SU-DHL-6 (cell line): Measurements from ENCODE around the gene ADH1B.
"Not testable (repeated sequence)": the region's sequence is repeated elsewhere in the genome, so short reads cannot be mapped to it uniquely, and the experiment has no call there.

Experiments used
- H2AFZ ChIP-seq: fragments of 200-600 bp; sonication (generic); 2 replicates; pipeline ENCODE4 v1.6.1; 2014; ENCODE audit warnings: low read depth, mild to moderate bottlenecking, moderate library complexity, mixed read lengths, antibody characterized with exemption, low read length; ENCODE audit not compliant: severe bottlenecking
- H3F3A ChIP-seq: fragments of 200-600 bp; shearing (Covaris generic); 2 replicates; pipeline ENCODE4 v1.6.0; 2016; ENCODE audit warnings: antibody characterized with exemption, mild to moderate bottlenecking; ENCODE audit not compliant: insufficient read depth
- H3K27ac ChIP-seq: fragments of 200-600 bp; sonication (generic); 2 replicates; pipeline ENCODE4 v1.5.1; 2016; ENCODE audit warnings: low read depth, mild to moderate bottlenecking, low read length, moderate library complexity, mixed read lengths
- H3K27me3 ChIP-seq: fragments of 200-600 bp; sonication (generic), shearing (Covaris generic); 2 replicates; pipeline ENCODE4 v1.6.0; 2014; ENCODE audit warnings: mild to moderate bottlenecking, low read length
- H3K36me3 ChIP-seq: fragments of 200-600 bp; sonication (generic); 2 replicates; pipeline ENCODE4 v1.6.1; 2014; ENCODE audit warnings: mild to moderate bottlenecking, low read length, mixed read lengths
- H3K4me2 ChIP-seq: fragments of 300-600, 200-600 bp; shearing (Covaris generic), sonication (generic); 2 replicates; pipeline ENCODE4 v1.6.0; 2014; ENCODE audit warnings: low read length, low read depth, mild to moderate bottlenecking; ENCODE audit not compliant: poor library complexity, severe bottlenecking
- H3K4me3 ChIP-seq: fragments of 200-600 bp; sonication (generic); 2 replicates; pipeline ENCODE4 v1.5.1; 2014; ENCODE audit warnings: antibody characterized with exemption, low read length, mild to moderate bottlenecking, mixed read lengths; ENCODE audit not compliant: insufficient read depth, poor library complexity, severe bottlenecking
- H3K79me2 ChIP-seq: fragments of 200-600 bp; sonication (generic); 2 replicates; pipeline ENCODE4 v1.6.1; 2014; ENCODE audit warnings: mild to moderate bottlenecking, low read length, moderate library complexity; ENCODE audit not compliant: insufficient read depth
- H3K9ac ChIP-seq: fragments of 200-600 bp; sonication (generic); 2 replicates; pipeline ENCODE4 v1.7.0; 2014; ENCODE audit warnings: mild to moderate bottlenecking, low read length
- H3K9me2 ChIP-seq: fragments of 200-600 bp; sonication (generic); replicated peaks from 2 replicates; pipeline ENCODE4 v1.6.1; 2014; ENCODE audit warnings: low read length; ENCODE audit not compliant: insufficient read depth
- H3K9me3 ChIP-seq: fragments of 200-600 bp; sonication (generic); 2 replicates; pipeline ENCODE4 v1.6.1; 2014; ENCODE audit warnings: low read length, mixed read lengths; ENCODE audit not compliant: insufficient read depth
- H4K20me1 ChIP-seq: fragments of 200-600 bp; sonication (generic); 2 replicates; pipeline ENCODE4 v1.6.1; 2014; ENCODE audit warnings: low read depth, mild to moderate bottlenecking, antibody characterized with exemption, low read length, moderate library complexity, mixed read lengths
- CTCF ChIP-seq: fragments of 200-600 bp; sonication (generic); IDR thresholded peaks from one replicate; pipeline ENCODE4 v1.5.1; 2017; ENCODE audit warnings: antibody characterized with exemption, mild to moderate bottlenecking, low read length, moderate library complexity; ENCODE audit not compliant: insufficient read depth, poor library complexity, severe bottlenecking
- EZH2phosphoT487 ChIP-seq: fragments of 200-600 bp; sonication (generic), shearing (Covaris generic); conservative IDR thresholded peaks from 2 replicates; pipeline ENCODE4 v1.6.1; 2018; ENCODE audit warnings: mild to moderate bottlenecking, antibody characterized with exemption, low read length, moderate library complexity, mixed read lengths

The ADH1B gene

GRCh38 chr4:99321241-99322191 lies at the start of gene ADH1B:
TSS of gene ADH1B (minus strand) at chr4:99321401. CDS start at chr4:99321331, 70 bp downstream.
- Histone ChIP-seq H4K20me1 (no peaks in the 10 kb centered on the region), H2AFZ (no peak within 1 kb of the TSS), H3K9me2 (no peaks in the 10 kb centered on the region), H3K79me2 (no peaks in the 10 kb centered on the region), H3K9ac (no peak within 1 kb of the TSS), H3K27ac (no peak within 1 kb of the TSS), H3F3A (no peaks in the 10 kb centered on the region), H3K36me3 (no peaks in the 10 kb centered on the region), H3K4me2 (no peak within 1 kb of the TSS), H3K9me3 (no peaks in the 10 kb centered on the region), H3K27me3 (no peaks in the 10 kb centered on the region), H3K4me3 (no peak within 1 kb of the TSS)
- TF ChIP-seq EZH2phosphoT487 (no peak), CTCF (no peak)

GRCh38 chr4:99367817-99368216 lies 46.6 kb upstream of the ADH1B start:
- not testable (repeated sequence) for H3K36me3 ChIP-seq, H3K27me3 ChIP-seq, H3K79me2 ChIP-seq, H3K9me2 ChIP-seq, H2AFZ ChIP-seq, H4K20me1 ChIP-seq, H3K9me3 ChIP-seq, H3F3A ChIP-seq, H3K9ac ChIP-seq, H3K4me2 ChIP-seq, H3K4me3 ChIP-seq, H3K27ac ChIP-seq

GRCh38 chr4:99366491-99366890 lies 45.3 kb upstream of the ADH1B start:
- TF ChIP-seq EZH2phosphoT487: no peak
- TF ChIP-seq CTCF: no peak
- Histone ChIP-seq H3K4me2 (no peak overlapping the region), H3F3A (no peaks in the 10 kb centered on the region), H3K9ac (no peak overlapping the region), H3K36me3 (no peaks in the 10 kb centered on the region), H3K4me3 (no peak overlapping the region), H3K9me3 (no peaks in the 10 kb centered on the region), H2AFZ (no peak overlapping the region), H3K27me3 (no peaks in the 10 kb centered on the region), H3K79me2 (no peaks in the 10 kb centered on the region), H3K9me2 (no peaks in the 10 kb centered on the region), H4K20me1 (no peaks in the 10 kb centered on the region), H3K27ac (no peak overlapping the region)

GRCh38 chr4:99362768-99363167 lies 41.6 kb upstream of the ADH1B start:
- H3K4me2 ChIP-seq: no peak overlapping the region
- no peaks in the 10 kb centered on the region for H3K9me2 ChIP-seq
- TF ChIP-seq CTCF (no peak), EZH2phosphoT487 (no peak)
- no peak overlapping the region for H3K4me3 ChIP-seq
- no peak overlapping the region for H3K27ac ChIP-seq
- no peaks in the 10 kb centered on the region for H3K79me2 ChIP-seq
- no peaks in the 10 kb centered on the region for H3K36me3 ChIP-seq
- H3K27me3 ChIP-seq: no peaks in the 10 kb centered on the region
- H3F3A ChIP-seq: no peaks in the 10 kb centered on the region
- H3K9ac ChIP-seq: no peak overlapping the region
- H4K20me1 ChIP-seq: no peaks in the 10 kb centered on the region
- H2AFZ ChIP-seq: no peak overlapping the region
- H3K9me3 ChIP-seq: no peaks in the 10 kb centered on the region
